Naive B cell (primary cell): ENCODE measurements around the gene MYH4. TPM values are rescaled to one million over a fixed set of nuclear protein-coding genes. Genes with fewer than 3 reads are reported as not detected.

Source experiments
- ATAC-seq, 2 donors: fragments of 150-1000 bp; cut with Tn5 transposase; 2 replicates each; pipeline ENCODE4 v1.10.0; 2021; ENCODE audit warnings: low read depth in 2 of 2, mild to moderate bottlenecking in 2 of 2, moderate library complexity in 2 of 2
- DNase-seq: peaks from one replicate; pipeline ENCODE4 v3.0.0; 2022
- H3K27ac Mint-ChIP-seq, 6 donors: one replicate each; pipeline ENCODE4 v1.8.0; 2020 to 2022; ENCODE audit warnings: mild to moderate bottlenecking in 6 of 6, mixed read lengths in 6 of 6, moderate library complexity in 5 of 6, inconsistent platforms in 2 of 6
- H3K27me3 Mint-ChIP-seq, 3 donors: one replicate each; pipeline ENCODE4 v1.8.0; 2021 to 2022; ENCODE audit warnings: mixed read lengths in 3 of 3, mild to moderate bottlenecking in 1 of 3
- H3K36me3 Mint-ChIP-seq, 2 donors: one replicate each; pipeline ENCODE4 v1.8.0; 2020 to 2022; ENCODE audit warnings: mixed read lengths in 2 of 2, inconsistent platforms in 1 of 2, mild to moderate bottlenecking in 1 of 2
- H3K4me1 Mint-ChIP-seq, 3 donors: one replicate each; pipeline ENCODE4 v1.8.0; 2020 to 2022; ENCODE audit warnings: mixed read lengths in 3 of 3, inconsistent platforms in 1 of 3, mild to moderate bottlenecking in 1 of 3, moderate library complexity in 1 of 3
- H3K4me3 Mint-ChIP-seq, 8 donors: one replicate each; pipeline ENCODE4 v1.8.0; 2020 to 2022; ENCODE audit warnings: mild to moderate bottlenecking in 8 of 8, mixed read lengths in 8 of 8, moderate library complexity in 8 of 8, inconsistent platforms in 2 of 8
- H3K9me3 Mint-ChIP-seq, 7 donors: one replicate each; pipeline ENCODE4 v1.8.0; 2020 to 2022; ENCODE audit warnings: mixed read lengths in 7 of 7, mild to moderate bottlenecking in 5 of 7, inconsistent platforms in 2 of 7, moderate library complexity in 1 of 7
- polyA plus RNA-seq, 6 donors: library from polyadenylated mRNA; unstranded; fragments of 300-500 nt; fragmentation: Illumina TruSeq; gene quantifications; one replicate each; pipeline ENCODE4 v1.2.3, GENCODE V29; 2021; ENCODE audit warnings: low read depth in 6 of 6

The MYH4 gene
- polyA plus RNA-seq, 6 donors from 2014 or later: not detected

DNA sequence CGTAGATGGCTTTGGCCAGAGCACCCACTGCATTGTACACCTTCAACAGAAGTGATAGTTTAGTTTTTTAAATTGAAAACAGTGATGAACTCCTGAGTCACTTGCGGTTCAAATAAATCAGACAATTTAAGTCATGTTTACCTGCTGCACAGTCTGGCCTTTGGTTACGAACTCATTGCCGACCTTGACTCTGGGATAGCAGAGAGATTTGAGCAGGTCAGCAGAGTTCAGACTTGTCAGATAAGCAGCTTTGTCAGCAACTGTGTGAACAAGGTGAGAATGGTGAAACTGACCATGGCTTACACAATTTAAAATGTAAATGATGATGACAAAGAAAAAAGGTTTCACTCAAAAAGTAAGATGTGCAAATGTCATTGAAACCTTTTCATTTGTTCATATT, 9.3 kb downstream of the MYH4 start:
- H3K4me3 Mint-ChIP-seq: no peak overlapping the region

DNA sequence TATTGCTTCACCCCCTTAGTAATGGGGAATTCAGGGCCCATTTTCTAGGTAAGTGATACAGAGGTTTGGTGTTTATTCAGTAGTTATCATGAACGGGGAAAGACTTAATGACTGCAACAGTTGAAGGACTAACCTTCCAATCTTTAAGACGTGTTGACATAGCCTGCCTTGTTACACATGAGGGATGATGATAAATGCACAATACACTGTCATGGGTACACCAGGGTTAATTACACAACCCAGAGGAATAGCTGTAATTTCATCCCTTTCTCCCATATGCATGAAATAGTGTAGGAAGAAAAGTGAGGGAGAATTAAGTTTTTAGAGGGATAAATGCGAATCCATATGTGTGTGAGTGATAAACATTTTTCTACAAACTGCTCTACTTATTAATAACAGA, 10.7 kb downstream of the MYH4 start:
- no peak for ATAC-seq
- H3K27me3 Mint-ChIP-seq: peaks cover 24 to 30% (median 27%) of the 10 kb centered on the region in 3 donors
- DNase-seq: no peak
- no peak overlapping the region for H3K27ac Mint-ChIP-seq
- H3K36me3 Mint-ChIP-seq: no peaks in the 10 kb centered on the region
- H3K9me3 Mint-ChIP-seq: peaks cover 0 to 3% (median 0%) of the 10 kb centered on the region in 7 donors
- no peak overlapping the region for H3K4me3 Mint-ChIP-seq
- no peaks in the 10 kb centered on the region for H3K4me1 Mint-ChIP-seq

More for the DNA sequence above, 9.3 kb downstream of the MYH4 start:
- H3K9me3 Mint-ChIP-seq: peaks cover 0 to 15% (median 5%) of the 10 kb centered on the region in 7 donors
- DNase-seq (no peak), ATAC-seq (no peak)
- H3K36me3 Mint-ChIP-seq: no peaks in the 10 kb centered on the region
- H3K4me1 Mint-ChIP-seq: no peaks in the 10 kb centered on the region
- no peak overlapping the region for H3K27ac Mint-ChIP-seq
- peaks cover 18 to 34% (median 22%) of the 10 kb centered on the region in 3 donors for H3K27me3 Mint-ChIP-seq

DNA sequence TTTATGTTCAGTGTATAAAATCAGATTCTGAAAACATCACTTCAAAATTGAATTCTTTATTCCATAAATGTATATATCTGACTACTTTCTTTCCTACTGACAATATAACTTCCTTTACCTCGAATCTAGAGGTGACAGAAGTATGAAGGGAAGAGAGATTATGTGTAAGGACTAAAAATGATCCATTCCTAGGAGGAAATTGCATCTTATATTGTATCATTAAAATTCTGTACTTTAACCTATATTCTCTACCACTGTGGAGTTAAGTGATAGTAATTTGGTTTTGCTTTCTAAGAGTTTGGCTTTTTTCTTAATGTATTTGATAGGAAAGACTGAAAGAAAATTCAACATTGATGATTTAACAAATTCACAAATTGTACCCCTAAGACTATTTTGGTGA, 11.4 kb downstream of the MYH4 start:
- Mint-ChIP-seq H3K9me3 (no peaks in the 10 kb centered on the region), H3K27ac (no peak overlapping the region), H3K36me3 (no peaks in the 10 kb centered on the region), H3K4me3 (no peak overlapping the region), H3K4me1 (no peaks in the 10 kb centered on the region), H3K27me3 (peaks cover 27 to 34% (median 30%) of the 10 kb centered on the region in 3 donors)
- DNase-seq: no peak
- ATAC-seq: no peak

DNA sequence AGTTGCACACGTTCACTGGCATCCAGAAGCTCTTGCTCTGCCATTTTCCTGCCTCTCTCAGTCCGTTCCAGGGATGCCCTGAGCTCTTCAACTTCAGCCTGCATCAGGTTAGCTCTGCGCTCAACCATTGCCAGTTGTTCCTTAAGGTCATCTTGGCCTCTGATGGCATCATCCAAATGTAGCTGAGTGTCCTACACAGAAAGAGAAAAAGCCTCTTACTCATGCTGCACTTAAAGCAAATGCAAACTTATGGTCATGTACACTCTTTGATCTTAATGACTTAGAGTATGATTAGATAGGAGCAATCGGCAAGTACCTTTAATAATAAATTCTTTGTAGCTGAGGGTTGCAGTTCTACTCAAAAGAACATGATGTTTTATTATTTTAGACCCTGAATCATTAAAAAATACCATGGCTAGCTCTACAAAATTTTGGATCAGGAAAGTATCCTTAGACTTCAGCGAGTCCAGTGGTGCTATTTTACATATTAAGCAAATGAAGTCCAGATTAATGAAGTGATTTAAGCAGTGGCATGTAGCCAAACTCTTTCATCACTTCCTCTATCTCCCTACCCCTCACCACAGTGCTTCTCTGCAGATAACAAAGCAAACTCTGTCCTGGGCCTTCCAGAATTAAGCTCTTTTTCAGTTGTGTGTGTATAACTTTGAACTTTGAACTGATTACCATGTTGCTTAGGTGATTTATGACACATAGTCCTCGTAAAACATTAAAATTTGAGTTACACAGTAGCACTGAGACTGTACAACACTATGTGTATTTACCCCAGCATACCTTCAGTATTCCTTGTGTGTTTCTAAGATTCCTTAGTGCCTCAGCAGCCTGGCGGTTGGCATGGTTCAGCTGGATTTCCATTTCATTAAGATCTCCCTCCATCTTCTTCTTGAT, 22.1 kb downstream of the MYH4 start:
- Mint-ChIP-seq H3K36me3 (peaks cover 0 to 10% of the 10 kb centered on the region in 2 donors), H3K4me3 (no peak overlapping the region), H3K4me1 (no peaks in the 10 kb centered on the region), H3K27ac (no peak overlapping the region), H3K27me3 (peaks cover 13 to 42% (median 27%) of the 10 kb centered on the region in 3 donors), H3K9me3 (peaks cover 0 to 5% (median 0%) of the 10 kb centered on the region in 7 donors)
- DNase-seq (no peak), ATAC-seq (no peak)

- H3K9me3 Mint-ChIP-seq: peaks cover 0 to 16% (median 4%) of the 10 kb centered on the region in 7 donors
- ATAC-seq (no peak), DNase-seq (no peak)
- H3K27ac Mint-ChIP-seq: no peak overlapping the region
- peaks cover 34 to 53% (median 53%) of the 10 kb centered on the region in 3 donors for H3K27me3 Mint-ChIP-seq
- H3K4me3 Mint-ChIP-seq: no peak overlapping the region
- no peaks in the 10 kb centered on the region for H3K4me1 Mint-ChIP-seq
- H3K36me3 Mint-ChIP-seq: no peaks in the 10 kb centered on the region
Measured at GRCh38 chr17:10439816-10440215, 29.5 kb downstream of the MYH4 start.

DNA sequence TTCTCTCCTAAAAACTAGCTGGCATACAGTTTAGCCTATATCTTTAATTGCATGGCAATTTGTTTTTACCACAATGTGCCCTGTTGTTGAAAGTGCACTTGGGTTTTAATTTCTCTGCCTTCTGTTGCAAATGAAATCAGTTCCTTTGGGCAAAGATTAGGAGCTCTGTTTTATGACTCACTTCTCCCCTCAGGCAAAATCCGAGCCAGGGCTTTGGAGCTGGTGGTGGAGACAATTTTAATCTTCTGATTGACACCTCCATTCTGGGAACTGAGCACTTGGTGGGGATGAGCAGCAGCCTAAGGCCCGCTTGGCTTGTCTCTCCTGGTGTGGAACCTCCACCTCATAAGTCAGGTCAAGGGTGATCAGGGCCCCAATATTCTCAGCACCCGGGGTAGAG, 34.3 kb downstream of the MYH4 start:
- DNase-seq (no peak), ATAC-seq (no peak)
- H3K27me3 Mint-ChIP-seq: peaks cover 35 to 62% (median 52%) of the 10 kb centered on the region in 3 donors
- no peak overlapping the region for H3K4me3 Mint-ChIP-seq
- H3K9me3 Mint-ChIP-seq: peaks cover 8 to 46% (median 16%) of the 10 kb centered on the region in 7 donors
- H3K36me3 Mint-ChIP-seq: peaks cover 0 to 5% of the 10 kb centered on the region in 2 donors
- no peaks in the 10 kb centered on the region for H3K4me1 Mint-ChIP-seq
- no peak overlapping the region for H3K27ac Mint-ChIP-seq

DNA sequence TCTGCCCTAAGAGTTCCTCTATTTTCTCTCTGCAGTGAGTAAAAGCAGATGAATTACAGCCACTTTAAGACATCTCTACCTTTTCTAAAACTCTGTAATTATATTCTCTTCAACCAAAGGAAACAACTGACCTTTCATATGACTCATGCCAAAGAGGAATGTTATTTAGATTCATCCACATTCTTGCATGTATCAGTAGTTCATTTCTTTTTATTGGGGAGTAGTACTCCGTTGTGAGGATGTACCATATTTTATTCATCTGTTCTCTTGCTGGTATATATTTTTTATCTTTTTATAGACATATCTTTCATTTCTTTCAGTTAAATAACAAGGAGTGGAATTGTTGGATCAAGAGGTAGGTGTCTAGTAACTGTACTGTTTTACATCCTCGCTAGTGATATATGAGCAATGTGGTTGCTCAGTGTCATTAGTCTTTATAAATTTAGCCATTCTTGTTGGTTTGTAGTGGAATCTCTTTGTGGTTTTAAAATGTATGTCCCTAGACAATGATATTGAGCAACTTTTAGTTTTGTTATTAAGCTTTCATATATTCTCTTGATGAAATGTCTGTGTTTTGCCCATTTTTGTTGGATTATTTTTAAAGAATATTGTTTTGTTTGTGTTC, 39.8 kb downstream of the MYH4 start:
- peaks cover 25 to 52% (median 34%) of the 10 kb centered on the region in 3 donors for H3K27me3 Mint-ChIP-seq
- H3K4me3 Mint-ChIP-seq: no peak overlapping the region
- H3K9me3 Mint-ChIP-seq: peaks cover 6 to 41% (median 9%) of the 10 kb centered on the region in 7 donors
- H3K36me3 Mint-ChIP-seq: peaks cover 0 to 5% of the 10 kb centered on the region in 2 donors
- H3K27ac Mint-ChIP-seq: no peak overlapping the region
- no peaks in the 10 kb centered on the region for H3K4me1 Mint-ChIP-seq
- DNase-seq (no peak), ATAC-seq (no peak)

GRCh38 chr17:10428781-10429180, 40.6 kb downstream of the MYH4 start:
- DNase-seq (no peak), ATAC-seq (no peak)
- no peak overlapping the region for H3K27ac Mint-ChIP-seq
- peaks cover 25 to 48% (median 30%) of the 10 kb centered on the region in 3 donors for H3K27me3 Mint-ChIP-seq
- H3K4me3 Mint-ChIP-seq: no peak overlapping the region
- H3K9me3 Mint-ChIP-seq: peaks cover 6 to 38% (median 9%) of the 10 kb centered on the region in 7 donors
- H3K36me3 Mint-ChIP-seq: peaks cover 0 to 5% of the 10 kb centered on the region in 2 donors
- no peaks in the 10 kb centered on the region for H3K4me1 Mint-ChIP-seq

DNA sequence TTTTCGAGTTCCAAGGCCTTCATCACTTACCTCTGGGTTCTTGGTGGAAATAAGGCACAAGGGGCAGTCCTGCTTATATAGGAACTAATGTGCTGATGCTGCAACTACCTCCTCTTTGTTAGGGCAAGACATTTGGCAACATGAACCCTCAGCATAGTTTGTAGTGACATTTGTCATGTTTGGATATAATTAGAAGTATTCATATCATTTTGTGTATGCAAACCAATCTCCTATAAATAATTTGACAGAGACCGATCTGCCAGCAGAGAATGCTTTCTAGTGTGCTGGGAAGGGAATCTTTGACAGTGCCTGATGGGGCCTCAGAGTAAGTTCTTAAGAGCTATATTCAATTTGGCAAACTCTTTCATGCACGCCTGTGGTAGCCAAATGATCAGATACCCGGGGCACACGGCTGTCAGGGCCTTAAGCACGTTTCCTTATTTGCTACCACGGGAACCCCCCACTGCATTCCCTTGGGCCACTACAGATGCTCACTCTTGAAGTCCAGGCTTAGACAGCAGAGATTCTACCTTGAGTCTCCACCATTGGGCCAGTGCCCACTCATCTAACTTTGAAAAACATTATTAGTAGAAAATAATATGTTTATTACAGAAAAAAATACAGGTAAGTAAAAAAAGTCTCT, 47.3 kb downstream of the MYH4 start, which contains the start of gene MYH8:
Gene MYH8, minus strand, starts transcription at position 51 of the 643 bp plus-strand sequence. CDS start 1,723 bp downstream, outside the sequence.
- H3K4me1 Mint-ChIP-seq: no peaks in the 10 kb centered on the region
- H3K36me3 Mint-ChIP-seq: no peaks in the 10 kb centered on the region
- ATAC-seq: no peak

GRCh38 chr17:10421211-10421610, 48.1 kb downstream of the MYH4 start:
- H3K36me3 Mint-ChIP-seq: no peaks in the 10 kb centered on the region
- ATAC-seq (no peak), DNase-seq (no peak)
- no peaks in the 10 kb centered on the region for H3K4me1 Mint-ChIP-seq
- no peak overlapping the region for H3K4me3 Mint-ChIP-seq
- H3K27me3 Mint-ChIP-seq: peaks cover 1 to 14% (median 12%) of the 10 kb centered on the region in 3 donors
- peaks cover 0 to 11% (median 0%) of the 10 kb centered on the region in 7 donors for H3K9me3 Mint-ChIP-seq
- no peak overlapping the region for H3K27ac Mint-ChIP-seq

More for the DNA sequence above, 47.3 kb downstream of the MYH4 start, which contains the start of gene MYH8:
- Mint-ChIP-seq H3K27ac (no peak within 1 kb of the TSS), H3K9me3 (peaks cover 0 to 11% (median 0%) of the 10 kb centered on the region in 7 donors), H3K4me3 (no peak within 1 kb of the TSS), H3K27me3 (peaks cover 7 to 17% (median 14%) of the 10 kb centered on the region in 3 donors)
- no peak for DNase-seq

- Mint-ChIP-seq H3K36me3 (no peaks in the 10 kb centered on the region), H3K9me3 (peaks cover 0 to 11% (median 0%) of the 10 kb centered on the region in 7 donors), H3K4me1 (no peaks in the 10 kb centered on the region), H3K27ac (no peak overlapping the region), H3K27me3 (peaks cover 5 to 17% (median 12%) of the 10 kb centered on the region in 3 donors), H3K4me3 (no peak overlapping the region)
- DNase-seq (no peak), ATAC-seq (no peak)
Measured at GRCh38 chr17:10420811-10421210, 48.5 kb downstream of the MYH4 start.

DNA sequence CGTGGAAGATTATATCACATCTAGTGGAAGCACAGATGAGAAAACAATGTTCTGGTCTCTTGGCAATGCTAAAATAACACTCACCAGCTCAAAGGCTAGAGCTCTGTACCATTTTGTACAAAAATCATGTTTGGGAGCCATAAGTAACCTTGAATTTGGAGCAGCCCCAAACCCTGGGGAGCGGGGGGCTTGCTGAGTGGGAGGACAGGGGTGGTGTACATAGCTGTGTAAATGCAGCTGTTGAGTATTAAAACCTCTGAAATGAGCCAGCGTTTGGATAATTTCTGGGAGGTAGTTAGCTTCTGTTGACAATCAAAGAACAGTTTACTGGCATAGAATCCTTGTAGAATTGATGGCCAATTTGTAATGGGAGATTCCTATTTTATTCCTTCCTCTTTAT, 51.9 kb downstream of the MYH4 start:
- Mint-ChIP-seq H3K4me1 (no peaks in the 10 kb centered on the region), H3K27me3 (peaks cover 16 to 20% (median 18%) of the 10 kb centered on the region in 3 donors), H3K27ac (no peak overlapping the region), H3K4me3 (no peak overlapping the region), H3K36me3 (no peaks in the 10 kb centered on the region), H3K9me3 (no peaks in the 10 kb centered on the region)
- DNase-seq (no peak), ATAC-seq (no peak)

- H3K4me1 Mint-ChIP-seq: no peaks in the 10 kb centered on the region
Measured at GRCh38 chr17:10415161-10415560, 54.2 kb downstream of the MYH4 start.

More at GRCh38 chr17:10415161-10415560, 54.2 kb downstream of the MYH4 start:
- Mint-ChIP-seq H3K27ac (no peak overlapping the region), H3K9me3 (no peaks in the 10 kb centered on the region), H3K36me3 (no peaks in the 10 kb centered on the region), H3K27me3 (peaks cover 15 to 24% (median 16%) of the 10 kb centered on the region in 3 donors), H3K4me3 (no peak overlapping the region)
- DNase-seq (no peak), ATAC-seq (no peak)
